ENCODE results near the gene CYP2A7.
"Not testable (repeated sequence)": the region's sequence is repeated elsewhere in the genome, so short reads cannot be mapped to it uniquely, and the experiment has no call there.

Gene CYP2A7

GRCh38 chr19:40920300-40921004 is 38.4 kb upstream of the CYP2A7 start:
- Histone ChIP-seq H3F3A (ENCODE audit: insufficient read depth) (no peaks in the 10 kb centered on the region), H4K20me1 (ENCODE audit: low read depth, low read length) (no peaks in the 10 kb centered on the region), H2AFZ (ENCODE audit: low read depth, low read length, severe bottlenecking) (no peak overlapping the region), H3K79me2 (ENCODE audit: insufficient read depth, low read length) (no peaks in the 10 kb centered on the region), H3K27me3 (ENCODE audit: low read length) (no peaks in the 10 kb centered on the region), H3K27ac (ENCODE audit: low read depth, low read length) (no peak overlapping the region), H3K4me2 (ENCODE audit: low read depth, low read length, poor library complexity, severe bottlenecking) (no peak overlapping the region), H3K4me3 (ENCODE audit: insufficient read depth, low read length, poor library complexity, severe bottlenecking) (no peak overlapping the region), H3K9ac (ENCODE audit: low read length) (no peak overlapping the region), H3K9me2 (replicated peaks; ENCODE audit: insufficient read depth, low read length) (no peaks in the 10 kb centered on the region), H3K36me3 (ENCODE audit: low read length) (no peaks in the 10 kb centered on the region), H3K9me3 (ENCODE audit: insufficient read depth, low read length) (0 out of 2 replicates have a peak, but pooled peaks cover 5% of the 10 kb centered on the region)
- TF ChIP-seq EZH2phosphoT487 (conservative IDR thresholded peaks at IDR 0.05; ENCODE audit: low read length) (no peak), CTCF (IDR thresholded peaks at IDR 0.05; ENCODE audit: insufficient read depth, low read length, poor library complexity, severe bottlenecking) (no peak)

GRCh38 chr19:40919530-40920299 is 37.7 kb upstream of the CYP2A7 start:
- not testable (repeated sequence) for H2AFZ ChIP-seq (ENCODE audit: low read depth, low read length, severe bottlenecking); H3K9me3 ChIP-seq (ENCODE audit: insufficient read depth, low read length); H3K27ac ChIP-seq (ENCODE audit: low read depth, low read length); H3K4me2 ChIP-seq (ENCODE audit: low read depth, low read length, poor library complexity, severe bottlenecking); H4K20me1 ChIP-seq (ENCODE audit: low read depth, low read length); H3K79me2 ChIP-seq (ENCODE audit: insufficient read depth, low read length); H3F3A ChIP-seq (ENCODE audit: insufficient read depth); H3K9ac ChIP-seq (ENCODE audit: low read length); H3K27me3 ChIP-seq (ENCODE audit: low read length); H3K36me3 ChIP-seq (ENCODE audit: low read length); H3K4me3 ChIP-seq (ENCODE audit: insufficient read depth, low read length, poor library complexity, severe bottlenecking); H3K9me2 ChIP-seq (replicated peaks; ENCODE audit: insufficient read depth, low read length)

GRCh38 chr19:40918303-40918702 is 36.3 kb upstream of the CYP2A7 start:
- H3K4me3 ChIP-seq (ENCODE audit: insufficient read depth, low read length, poor library complexity, severe bottlenecking); H3K4me2 ChIP-seq (ENCODE audit: low read depth, low read length, poor library complexity, severe bottlenecking); H3K9me3 ChIP-seq (ENCODE audit: insufficient read depth, low read length); H3K9me2 ChIP-seq (replicated peaks; ENCODE audit: insufficient read depth, low read length); H3K79me2 ChIP-seq (ENCODE audit: insufficient read depth, low read length); H2AFZ ChIP-seq (ENCODE audit: low read depth, low read length, severe bottlenecking); H4K20me1 ChIP-seq (ENCODE audit: low read depth, low read length); H3K9ac ChIP-seq (ENCODE audit: low read length); H3K27me3 ChIP-seq (ENCODE audit: low read length); H3K27ac ChIP-seq (ENCODE audit: low read depth, low read length); H3K36me3 ChIP-seq (ENCODE audit: low read length); H3F3A ChIP-seq (ENCODE audit: insufficient read depth): not testable (repeated sequence)

GRCh38 chr19:40908976-40909375 is 26.9 kb upstream of the CYP2A7 start:
- Histone ChIP-seq H3K36me3 (ENCODE audit: low read length) (no peaks in the 10 kb centered on the region), H3F3A (ENCODE audit: insufficient read depth) (no peaks in the 10 kb centered on the region), H3K27me3 (ENCODE audit: low read length) (no peaks in the 10 kb centered on the region), H3K4me2 (ENCODE audit: low read depth, low read length, poor library complexity, severe bottlenecking) (no peak overlapping the region), H3K27ac (ENCODE audit: low read depth, low read length) (no peak overlapping the region), H3K9me2 (replicated peaks; ENCODE audit: insufficient read depth, low read length) (no peaks in the 10 kb centered on the region), H3K9ac (ENCODE audit: low read length) (no peak overlapping the region), H3K4me3 (ENCODE audit: insufficient read depth, low read length, poor library complexity, severe bottlenecking) (no peak overlapping the region), H3K9me3 (ENCODE audit: insufficient read depth, low read length) (no peaks in the 10 kb centered on the region), H4K20me1 (ENCODE audit: low read depth, low read length) (no peaks in the 10 kb centered on the region), H3K79me2 (ENCODE audit: insufficient read depth, low read length) (no peaks in the 10 kb centered on the region), H2AFZ (ENCODE audit: low read depth, low read length, severe bottlenecking) (no peak overlapping the region)
- TF ChIP-seq EZH2phosphoT487 (conservative IDR thresholded peaks at IDR 0.05; ENCODE audit: low read length), result no peak
- TF ChIP-seq CTCF (IDR thresholded peaks at IDR 0.05; ENCODE audit: insufficient read depth, low read length, poor library complexity, severe bottlenecking), result no peak

All from SU-DHL-6 (cell line).